SW 1271 (cell line): ENCODE data around the gene CENPM.

ENCODE experiments used
- DNase-seq, 2 experiments: peaks; one replicate each; lab custom pipeline; 2025; lab: John Stamatoyannopoulos, UW

The CENPM gene

GRCh38 chr22:41899110-41899509 lies 47.8 kb downstream of the CENPM start:
- DNase-seq = no peak

- no peak for DNase-seq
Observed at GRCh38 chr22:41898645-41899044, 48.3 kb downstream of the CENPM start.

GRCh38 chr22:41893591-41894375 lies 53.2 kb downstream of the CENPM start:
- DNase-seq = no peak

GRCh38 chr22:41892721-41893120 lies 54.2 kb downstream of the CENPM start:
- DNase-seq = no peak

GRCh38 chr22:41891407-41891806 lies 55.5 kb downstream of the CENPM start:
- no peak for DNase-seq
